A549 (cell line): ENCODE measurements around the gene ERVW-1. TPM values are rescaled to one million over a fixed set of nuclear protein-coding genes. Genes with fewer than 3 reads are reported as not detected.

Experiments
- ATAC-seq, 2 experiments: fragments of 200-7000 bp in 1 of 2; fragments of >200 bp in 1 of 2; cut with Nextera tagmentation in 1 of 2; cut with Tn5 transposase in 1 of 2; 3 replicates each; pipeline versions ENCODE4 v1.8.0 to v1.9.1; 2018 to 2020; ENCODE audit warnings: mild to moderate bottlenecking in 1 of 2, moderate library complexity in 1 of 2
- CTCF ChIA-PET: fragments of 300-600 bp; sonication (Branson Sonifier 250); formaldehyde crosslinking; extraction: SDS; loops from one replicate; lab custom pipeline; 2021; ENCODE audit warnings: antibody characterized with exemption, inconsistent platforms; lab: Yijun Ruan, JAX
- POLR2A ChIA-PET: fragments of 350-600 bp; formaldehyde crosslinking; extraction: SDS; loops from one replicate; lab custom pipeline; 2021; ENCODE audit warnings: antibody characterized with exemption, inconsistent platforms; lab: Yijun Ruan, JAX
- DNase-seq, 2 experiments: peaks; one replicate each; pipeline versions ENCODE4 v3.0.0 to v3.0.0-alpha.2; 2011 to 2016; ENCODE audit warnings: low read depth in 1 of 2, low spot score in 1 of 2
- FAIRE-seq: peaks from 2 replicates; lab custom pipeline; 2011; peaks lifted over from hg19 to GRCh38; lab: Jason Lieb, UNC
- H3K27ac ChIP-seq, 2 experiments: fragments of >200 bp; sonication (Bioruptor Twin); formaldehyde crosslinking; 3 replicates each; pipeline ENCODE4 v1.5.1; 2016 to 2017
- H3K4me1 ChIP-seq: fragments of >200 bp; sonication (Bioruptor Twin); formaldehyde crosslinking; 3 replicates; pipeline ENCODE4 v1.6.1; 2016
- H3K4me2 ChIP-seq: fragments of >200 bp; sonication (Bioruptor Twin); formaldehyde crosslinking; 3 replicates; pipeline ENCODE4 v1.6.1; 2016
- H3K4me3 ChIP-seq: fragments of >200 bp; sonication (Bioruptor Twin); formaldehyde crosslinking; 3 replicates; pipeline ENCODE4 v1.5.1; 2016
- H3K9me3 ChIP-seq: fragments of >200 bp; sonication (Bioruptor Twin); formaldehyde crosslinking; 3 replicates; pipeline ENCODE4 v1.6.1; 2016
- BHLHE40 ChIP-seq: IDR thresholded peaks from 2 replicates; pipeline ENCODE4 v1.6.1; 2012; ENCODE audit warnings: low read depth, low read length, inconsistent platforms
- CBX8 ChIP-seq: fragments of 200-600 bp; sonication (generic); IDR thresholded peaks from 2 replicates; pipeline ENCODE4 v1.6.1; 2016
- CEBPB ChIP-seq, 2 experiments: fragments of >200 bp in 1 of 2; sonication (Bioruptor Twin) in 1 of 2; formaldehyde crosslinking in 1 of 2; IDR thresholded peaks; 2 replicates each; pipeline ENCODE4 v1.6.1; 2012 to 2016
- CHD2 ChIP-seq: fragments of 150-350 bp; IDR thresholded peaks from 2 replicates; pipeline ENCODE4 v1.6.1; 2014; ENCODE audit warnings: low read length; ENCODE audit not compliant: partially characterized antibody
- CHD4 ChIP-seq: fragments of 200-600 bp; sonication (generic); IDR thresholded peaks from 2 replicates; pipeline ENCODE4 v1.6.1; 2016; ENCODE audit warnings: antibody characterized with exemption, mild to moderate bottlenecking, borderline replicate concordance
- EHF ChIP-seq: fragments of 250-450 bp; sonication (Bioruptor Pico); IDR thresholded peaks from 2 replicates; pipeline ENCODE4 v1.5.0; 2020; ENCODE audit warnings: mild to moderate bottlenecking
- EHMT2 ChIP-seq: fragments of 200-600 bp; sonication (generic); IDR thresholded peaks from 2 replicates; pipeline ENCODE4 v1.6.1; 2016; ENCODE audit warnings: antibody characterized with exemption, low read depth, mild to moderate bottlenecking, moderate library complexity
- ESRRA ChIP-seq: fragments of 150-350 bp; IDR thresholded peaks from 2 replicates; pipeline ENCODE4 v1.6.1; 2014; ENCODE audit warnings: mild to moderate bottlenecking, low read length, borderline replicate concordance
- FOSB ChIP-seq: fragments of 250-450 bp; sonication (Bioruptor Pico); IDR thresholded peaks from 2 replicates; pipeline ENCODE4 v1.5.0; 2020; ENCODE audit warnings: mild to moderate bottlenecking, moderate library complexity
- FOSL2 ChIP-seq, 2 experiments: fragments of 450-650 bp in 1 of 2; fragments of >200 bp in 1 of 2; sonication (Bioruptor Twin) in 1 of 2; formaldehyde crosslinking; IDR thresholded peaks; 2 replicates each; pipeline versions ENCODE4 v1.5.0 to v1.6.1; 2016 to 2020; ENCODE audit warnings: mild to moderate bottlenecking in 1 of 2, moderate library complexity in 1 of 2
- FOXS1 ChIP-seq: fragments of 250-450 bp; sonication (Bioruptor Pico); IDR thresholded peaks from 2 replicates; pipeline ENCODE4 v1.5.0; 2020; ENCODE audit warnings: mild to moderate bottlenecking, moderate library complexity
- GATA3 ChIP-seq: IDR thresholded peaks from 2 replicates; pipeline ENCODE4 v1.6.1; 2012; ENCODE audit warnings: borderline replicate concordance
- HEYL ChIP-seq: fragments of 250-450 bp; sonication (Bioruptor Pico); IDR thresholded peaks from 2 replicates; pipeline ENCODE4 v1.8.0; 2021; ENCODE audit warnings: mild to moderate bottlenecking, moderate library complexity
- HOXA7 ChIP-seq: fragments of 250-450 bp; sonication (Bioruptor Pico); IDR thresholded peaks from 2 replicates; pipeline ENCODE4 v1.5.0; 2020; ENCODE audit warnings: mild to moderate bottlenecking, moderate library complexity
- JUN ChIP-seq, 2 experiments: fragments of >200 bp; sonication (Bioruptor Twin); formaldehyde crosslinking; IDR thresholded peaks; 2 replicates in 1 of 2; 3 replicates in 1 of 2; pipeline ENCODE4 v1.6.1; 2016 to 2017
- JUNB ChIP-seq: fragments of >200 bp; sonication (Bioruptor Twin); formaldehyde crosslinking; IDR thresholded peaks from 2 replicates; pipeline ENCODE4 v1.6.1; 2016
- KDM1A ChIP-seq: fragments of 200-600 bp; sonication (generic); IDR thresholded peaks from 2 replicates; pipeline ENCODE4 v1.6.1; 2016; ENCODE audit warnings: low read depth, mild to moderate bottlenecking
- MAZ ChIP-seq: fragments of 150-350 bp; IDR thresholded peaks from 2 replicates; pipeline ENCODE4 v1.6.1; 2014; ENCODE audit warnings: antibody characterized with exemption, low read depth, low read length, borderline replicate concordance
- NFE2L2 ChIP-seq: fragments of 150-350 bp; conservative IDR thresholded peaks from 2 replicates; pipeline ENCODE4 v1.6.1; 2014; ENCODE audit warnings: low read length
- PHF8 ChIP-seq: fragments of 200-600 bp; sonication (generic); IDR thresholded peaks from 2 replicates; pipeline ENCODE4 v1.6.1; 2016; ENCODE audit warnings: low read depth, mild to moderate bottlenecking, antibody characterized with exemption, moderate library complexity, borderline replicate concordance
- POLR2AphosphoS2 ChIP-seq: conservative IDR thresholded peaks from 2 replicates; pipeline ENCODE4 v1.6.1; 2012; ENCODE audit warnings: low read length, improper control_type of control experiment, inconsistent platforms
- RAD21 ChIP-seq, 2 experiments: fragments of >200 bp in 1 of 2; sonication (Bioruptor Twin) in 1 of 2; formaldehyde crosslinking in 1 of 2; IDR thresholded peaks in 1 of 2; conservative IDR thresholded peaks in 1 of 2; 2 replicates in 1 of 2; 3 replicates in 1 of 2; pipeline ENCODE4 v1.6.1; 2012 to 2018; ENCODE audit warnings: inconsistent platforms in 1 of 2
- RARB ChIP-seq: fragments of 250-450 bp; sonication (Bioruptor Pico); IDR thresholded peaks from 2 replicates; pipeline ENCODE4 v1.8.0; 2021; ENCODE audit warnings: mild to moderate bottlenecking, moderate library complexity
- SMC3 ChIP-seq: fragments of >200 bp; sonication (Bioruptor Twin); formaldehyde crosslinking; IDR thresholded peaks from 3 replicates; pipeline ENCODE4 v1.6.1; 2018; ENCODE audit warnings: inconsistent platforms
- SREBF2 ChIP-seq: fragments of 450-650 bp; IDR thresholded peaks from 2 replicates; pipeline ENCODE4 v1.6.1; 2014; ENCODE audit warnings: mild to moderate bottlenecking, moderate library complexity
- TFCP2L1 ChIP-seq: fragments of 250-450 bp; sonication (Bioruptor Pico); IDR thresholded peaks from 2 replicates; pipeline ENCODE4 v1.5.0; 2021; ENCODE audit warnings: mild to moderate bottlenecking
- TP53 ChIP-seq: fragments of 250-450 bp; sonication (Bioruptor Pico); IDR thresholded peaks from 2 replicates; pipeline ENCODE4 v1.5.0; 2021; ENCODE audit warnings: mild to moderate bottlenecking, moderate library complexity
- ZFP36 ChIP-seq: fragments of 450-650 bp; IDR thresholded peaks from 2 replicates; pipeline ENCODE4 v1.6.1; 2014; ENCODE audit warnings: borderline replicate concordance; ENCODE audit not compliant: partially characterized antibody
- WGBS: methylation state at CpG from one replicate; pipeline ENCODE4 v1.1.6; 2017; ENCODE audit errors: missing lambda C conversion rate; 5-methylcytosine and 5-hydroxymethylcytosine counted together
- polyA plus RNA-seq, 4 experiments: library from polyadenylated mRNA; depleted of rRNA in 3 of 4; stranded (reverse); fragments of >200 nt; fragmentation: RNase III in 1 of 4; extraction: RNeasy Plus Mini Kit Qiagen cat#74134 plus additional on column Dnase treatment in 1 of 4; gene quantifications; 2 replicates in 3 of 4; 3 replicates in 1 of 4; pipeline ENCODE4 v1.2.3, GENCODE V29; 2011 to 2017
- TF ChIP-seq, protein P1 (sequence below): fragments of >200 bp; sonication (Bioruptor Twin); formaldehyde crosslinking; IDR thresholded peaks from 3 replicates; pipeline ENCODE4 v1.6.1; 2016
- TF ChIP-seq, protein P2 (sequence below): fragments of >200 bp; sonication (Bioruptor Twin); formaldehyde crosslinking; IDR thresholded peaks from 3 replicates; pipeline ENCODE4 v1.5.1; 2016
- TF ChIP-seq, protein P3 (sequence below): IDR thresholded peaks from 2 replicates; pipeline ENCODE4 v1.6.1; 2012; ENCODE audit warnings: low read depth, borderline replicate concordance
- TF ChIP-seq, protein P4 (sequence below): fragments of 250-450 bp; sonication (Bioruptor Pico); IDR thresholded peaks from 2 replicates; pipeline ENCODE4 v1.5.0; 2021; ENCODE audit warnings: mild to moderate bottlenecking, moderate library complexity, borderline replicate concordance

ERVW-1 gene
- polyA plus RNA-seq, 2 of the 4 experiments (the other 2 are of a cell fraction), result not detected

DNA sequence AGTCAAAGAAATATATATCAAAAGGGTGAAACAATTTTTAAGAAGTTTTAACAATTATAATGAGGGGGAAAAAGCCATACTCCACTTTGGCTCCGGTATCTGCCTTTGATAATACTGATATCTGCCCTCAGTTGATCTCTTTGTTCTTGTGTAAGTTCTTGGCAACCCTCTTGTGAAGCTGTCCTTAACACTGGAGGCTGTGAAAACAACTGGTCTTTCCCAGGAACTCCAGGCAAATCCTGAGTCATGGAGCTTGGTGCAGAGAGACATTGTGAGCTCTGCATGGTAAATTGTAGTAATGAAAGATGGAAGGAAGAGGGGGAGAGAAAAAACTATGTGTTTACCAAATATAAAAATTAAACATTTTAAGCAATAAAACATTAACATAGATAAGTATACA is 11.9 kb upstream of the ERVW-1 start (continued):
- TF ChIP-seq ESRRA, result no peak
- no peak for TF ChIP-seq POLR2AphosphoS2
- no peak for TF ChIP-seq TP53 (CRISPR knock-in tag)
- no peak for TF ChIP-seq JUNB
- TF ChIP-seq, all 56 proteins: peak for 0

DNA sequence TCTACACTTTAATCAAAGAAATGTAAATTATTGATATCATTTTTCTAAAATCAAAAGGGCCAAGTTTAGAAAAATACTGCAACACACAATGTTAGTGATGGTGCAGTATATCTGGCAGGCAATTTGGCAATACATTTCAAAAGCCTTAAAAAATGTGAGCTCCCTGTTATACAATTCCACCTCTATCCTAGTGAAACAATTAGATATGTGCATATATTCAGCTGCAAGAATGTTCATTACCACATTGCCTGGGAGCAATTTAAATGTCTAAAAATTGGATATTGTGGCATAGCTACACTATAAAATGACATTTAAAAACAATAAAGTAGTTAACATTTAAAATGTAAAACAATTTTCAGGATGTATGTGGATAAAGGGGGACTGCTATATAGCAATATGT is 10.1 kb upstream of the ERVW-1 start:
- Histone ChIP-seq H3K9me3 (no peaks in the 10 kb centered on the region), H3K4me2 (no peak overlapping the region), H3K4me1 (no peaks in the 10 kb centered on the region), H3K27ac (no peak overlapping the region), H3K4me3 (no peak overlapping the region)
- TF ChIP-seq PHF8, result no peak
- no peak for TF ChIP-seq FOSB (CRISPR knock-in tag)
- no peak for TF ChIP-seq NFE2L2
- TF ChIP-seq, protein P1, sequence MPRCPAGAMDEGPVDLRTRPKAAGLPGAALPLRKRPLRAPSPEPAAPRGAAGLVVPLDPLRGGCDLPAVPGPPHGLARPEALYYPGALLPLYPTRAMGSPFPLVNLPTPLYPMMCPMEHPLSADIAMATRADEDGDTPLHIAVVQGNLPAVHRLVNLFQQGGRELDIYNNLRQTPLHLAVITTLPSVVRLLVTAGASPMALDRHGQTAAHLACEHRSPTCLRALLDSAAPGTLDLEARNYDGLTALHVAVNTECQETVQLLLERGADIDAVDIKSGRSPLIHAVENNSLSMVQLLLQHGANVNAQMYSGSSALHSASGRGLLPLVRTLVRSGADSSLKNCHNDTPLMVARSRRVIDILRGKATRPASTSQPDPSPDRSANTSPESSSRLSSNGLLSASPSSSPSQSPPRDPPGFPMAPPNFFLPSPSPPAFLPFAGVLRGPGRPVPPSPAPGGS, result no peak
- TF ChIP-seq, protein P2, sequence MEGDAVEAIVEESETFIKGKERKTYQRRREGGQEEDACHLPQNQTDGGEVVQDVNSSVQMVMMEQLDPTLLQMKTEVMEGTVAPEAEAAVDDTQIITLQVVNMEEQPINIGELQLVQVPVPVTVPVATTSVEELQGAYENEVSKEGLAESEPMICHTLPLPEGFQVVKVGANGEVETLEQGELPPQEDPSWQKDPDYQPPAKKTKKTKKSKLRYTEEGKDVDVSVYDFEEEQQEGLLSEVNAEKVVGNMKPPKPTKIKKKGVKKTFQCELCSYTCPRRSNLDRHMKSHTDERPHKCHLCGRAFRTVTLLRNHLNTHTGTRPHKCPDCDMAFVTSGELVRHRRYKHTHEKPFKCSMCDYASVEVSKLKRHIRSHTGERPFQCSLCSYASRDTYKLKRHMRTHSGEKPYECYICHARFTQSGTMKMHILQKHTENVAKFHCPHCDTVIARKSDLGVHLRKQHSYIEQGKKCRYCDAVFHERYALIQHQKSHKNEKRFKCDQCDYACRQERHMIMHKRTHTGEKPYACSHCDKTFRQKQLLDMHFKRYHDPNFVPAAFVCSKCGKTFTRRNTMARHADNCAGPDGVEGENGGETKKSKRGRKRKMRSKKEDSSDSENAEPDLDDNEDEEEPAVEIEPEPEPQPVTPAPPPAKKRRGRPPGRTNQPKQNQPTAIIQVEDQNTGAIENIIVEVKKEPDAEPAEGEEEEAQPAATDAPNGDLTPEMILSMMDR, result no peak
- no peak for TF ChIP-seq HEYL (CRISPR knock-in tag)
- TF ChIP-seq SMC3, result no peak
- no peak for TF ChIP-seq ZFP36
- TF ChIP-seq RARB (CRISPR knock-in tag), result no peak
- TF ChIP-seq ESRRA, result no peak
- TF ChIP-seq KDM1A, result no peak
- TF ChIP-seq GATA3, result no peak
- TF ChIP-seq MAZ, result no peak
- TF ChIP-seq SREBF2, result no peak
- no peak for TF ChIP-seq EHMT2
- TF ChIP-seq FOSL2 (IDR thresholded peaks at IDR 0.05), result no peak
- TF ChIP-seq FOSL2 (CRISPR knock-in tag; IDR thresholded peaks at IDR 0.05), result no peak
- CTCF ChIA-PET, result no interaction called here
- DNase-seq (no peak), ATAC-seq (no peak), FAIRE-seq (no peak)
- POLR2A ChIA-PET, result no interaction called here

DNA sequence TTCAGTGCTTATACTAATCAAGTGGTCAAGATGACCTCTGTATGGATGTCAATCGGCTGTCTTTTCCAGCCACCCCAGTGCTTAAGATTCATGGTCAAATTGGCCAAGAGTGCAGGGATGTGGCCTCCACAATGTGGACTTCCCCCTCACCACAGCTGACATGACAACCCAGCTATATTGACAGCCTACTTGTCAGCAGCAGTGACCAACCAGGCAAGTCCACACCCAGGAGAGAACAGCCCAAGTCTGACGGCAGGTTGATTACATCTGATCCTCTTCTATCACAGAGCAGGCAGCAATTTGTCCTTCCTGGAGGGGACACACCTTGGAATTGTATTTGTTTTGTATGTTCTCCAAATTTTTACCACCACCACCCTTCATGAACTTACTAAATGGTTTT is 8.2 kb upstream of the ERVW-1 start:
- no peak for ATAC-seq
- no peaks in the 10 kb centered on the region for H3K4me1 ChIP-seq
- CTCF ChIA-PET, result no interaction called here
- no peak for FAIRE-seq
- no peak for DNase-seq
- no peak overlapping the region for H3K27ac ChIP-seq
- POLR2A ChIA-PET, result no interaction called here
- H3K9me3 ChIP-seq, result no peaks in the 10 kb centered on the region
- no peak overlapping the region for H3K4me3 ChIP-seq
- WGBS, result 75% methylated on average over 2 of the region's 2 CpGs
- H3K4me2 ChIP-seq, result no peak overlapping the region
- TF ChIP-seq, protein P3, sequence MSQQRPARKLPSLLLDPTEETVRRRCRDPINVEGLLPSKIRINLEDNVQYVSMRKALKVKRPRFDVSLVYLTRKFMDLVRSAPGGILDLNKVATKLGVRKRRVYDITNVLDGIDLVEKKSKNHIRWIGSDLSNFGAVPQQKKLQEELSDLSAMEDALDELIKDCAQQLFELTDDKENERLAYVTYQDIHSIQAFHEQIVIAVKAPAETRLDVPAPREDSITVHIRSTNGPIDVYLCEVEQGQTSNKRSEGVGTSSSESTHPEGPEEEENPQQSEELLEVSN, result no peak
- no peak for TF ChIP-seq EHF (CRISPR knock-in tag)
- TF ChIP-seq GATA3, result no peak
- no peak for TF ChIP-seq CHD4
- TF ChIP-seq FOXS1, result no peak
- TF ChIP-seq, protein P4, sequence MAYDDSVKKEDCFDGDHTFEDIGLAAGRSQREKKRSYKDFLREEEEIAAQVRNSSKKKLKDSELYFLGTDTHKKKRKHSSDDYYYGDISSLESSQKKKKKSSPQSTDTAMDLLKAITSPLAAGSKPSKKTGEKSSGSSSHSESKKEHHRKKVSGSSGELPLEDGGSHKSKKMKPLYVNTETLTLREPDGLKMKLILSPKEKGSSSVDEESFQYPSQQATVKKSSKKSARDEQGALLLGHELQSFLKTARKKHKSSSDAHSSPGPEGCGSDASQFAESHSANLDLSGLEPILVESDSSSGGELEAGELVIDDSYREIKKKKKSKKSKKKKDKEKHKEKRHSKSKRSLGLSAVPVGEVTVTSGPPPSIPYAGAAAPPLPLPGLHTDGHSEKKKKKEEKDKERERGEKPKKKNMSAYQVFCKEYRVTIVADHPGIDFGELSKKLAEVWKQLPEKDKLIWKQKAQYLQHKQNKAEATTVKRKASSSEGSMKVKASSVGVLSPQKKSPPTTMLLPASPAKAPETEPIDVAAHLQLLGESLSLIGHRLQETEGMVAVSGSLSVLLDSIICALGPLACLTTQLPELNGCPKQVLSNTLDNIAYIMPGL (CRISPR knock-in tag), result no peak
- no peak for TF ChIP-seq RAD21 (conservative IDR thresholded peaks at IDR 0.05 in 1 of 2, IDR thresholded peaks at IDR 0.05 in 1 of 2)
- no peak for TF ChIP-seq CHD2
- no peak for TF ChIP-seq JUN (IDR thresholded peaks at IDR 0.05)
- no peak for TF ChIP-seq CBX8
- TF ChIP-seq PHF8, result no peak
- no peak for TF ChIP-seq HOXA7 (CRISPR knock-in tag)
- no peak for TF ChIP-seq RARB (CRISPR knock-in tag)
- no peak for TF ChIP-seq BHLHE40
- TF ChIP-seq, protein P1, result no peak
- TF ChIP-seq TFCP2L1, result no peak
- TF ChIP-seq CEBPB (IDR thresholded peaks at IDR 0.05), result no peak
